Liver (tissue), 3 donors: ENCODE measurements around the gene LAMC3.

Source experiments
- FOXA1 ChIP-seq: IDR thresholded peaks from 2 replicates; pipeline ENCODE4 v1.6.1; 2016; ENCODE audit warnings: antibody characterized with exemption
- GABPA ChIP-seq, 2 donors: IDR thresholded peaks in 1 of 2; conservative IDR thresholded peaks in 1 of 2; 2 replicates each; pipeline ENCODE4 v1.6.1; 2016; ENCODE audit warnings: antibody characterized with exemption in 2 of 2, mild to moderate bottlenecking in 1 of 2, moderate library complexity in 1 of 2
- HNF4A ChIP-seq, 2 donors: conservative IDR thresholded peaks; 2 replicates each; pipeline ENCODE4 v1.6.1; 2016; ENCODE audit warnings: antibody characterized with exemption in 2 of 2, mild to moderate bottlenecking in 2 of 2
- JUND ChIP-seq, 2 donors: IDR thresholded peaks; 2 replicates each; pipeline ENCODE4 v1.6.1; 2016; ENCODE audit warnings: antibody characterized with exemption in 2 of 2
- NR2F2 ChIP-seq: IDR thresholded peaks from 2 replicates; pipeline ENCODE4 v1.6.1; 2016; ENCODE audit warnings: antibody characterized with exemption
- SP1 ChIP-seq: IDR thresholded peaks from 2 replicates; pipeline ENCODE4 v1.6.1; 2018; ENCODE audit warnings: antibody characterized with exemption, mild to moderate bottlenecking
- TAF1 ChIP-seq: conservative IDR thresholded peaks from 2 replicates; pipeline ENCODE4 v1.6.1; 2016; ENCODE audit warnings: antibody characterized with exemption, mild to moderate bottlenecking
- ZBTB33 ChIP-seq: IDR thresholded peaks from 2 replicates; pipeline ENCODE4 v1.6.1; 2016; ENCODE audit warnings: antibody characterized with exemption
- TF ChIP-seq, protein P1 (sequence below): IDR thresholded peaks from 2 replicates; pipeline ENCODE4 v1.6.1; 2016; ENCODE audit warnings: antibody characterized with exemption, mild to moderate bottlenecking
- TF ChIP-seq, protein P2 (sequence below): fragments of 150-350 bp; IDR thresholded peaks from 2 replicates; pipeline ENCODE4 v1.5.1; 2017; ENCODE audit warnings: improper control_type of control experiment, low read depth, low read length; ENCODE audit not compliant: missing input control
- TF ChIP-seq, protein P3 (sequence below): IDR thresholded peaks from 2 replicates; pipeline ENCODE4 v1.6.1; 2016; ENCODE audit warnings: antibody characterized with exemption
- donor health status: healthy.
- donor health status: healthy.

DNA sequence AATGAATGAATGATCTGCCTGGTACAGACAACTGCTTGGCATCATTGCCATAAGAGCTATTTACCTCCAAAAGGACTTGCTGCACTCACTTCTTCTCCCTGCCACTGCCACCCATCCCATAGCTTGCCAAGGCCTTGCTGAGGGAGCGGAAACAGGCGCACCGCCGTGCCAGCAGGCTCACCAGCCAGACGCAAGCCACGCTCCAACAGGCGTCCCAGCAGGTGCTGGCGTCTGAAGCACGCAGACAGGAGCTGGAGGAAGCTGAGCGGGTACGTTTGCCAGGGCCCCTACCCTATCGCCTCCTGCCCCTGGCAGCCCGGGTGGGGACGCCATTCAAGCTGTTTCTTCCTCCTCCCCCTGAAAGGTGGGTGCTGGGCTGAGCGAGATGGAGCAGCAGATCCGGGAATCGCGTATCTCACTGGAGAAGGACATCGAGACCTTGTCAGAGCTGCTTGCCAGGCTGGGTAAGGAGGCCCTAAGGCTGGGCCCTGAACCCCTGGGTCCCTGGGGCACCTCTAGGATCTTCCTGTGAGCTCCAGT lies 78.5 kb downstream of the LAMC3 start:
- TF ChIP-seq, protein P1, sequence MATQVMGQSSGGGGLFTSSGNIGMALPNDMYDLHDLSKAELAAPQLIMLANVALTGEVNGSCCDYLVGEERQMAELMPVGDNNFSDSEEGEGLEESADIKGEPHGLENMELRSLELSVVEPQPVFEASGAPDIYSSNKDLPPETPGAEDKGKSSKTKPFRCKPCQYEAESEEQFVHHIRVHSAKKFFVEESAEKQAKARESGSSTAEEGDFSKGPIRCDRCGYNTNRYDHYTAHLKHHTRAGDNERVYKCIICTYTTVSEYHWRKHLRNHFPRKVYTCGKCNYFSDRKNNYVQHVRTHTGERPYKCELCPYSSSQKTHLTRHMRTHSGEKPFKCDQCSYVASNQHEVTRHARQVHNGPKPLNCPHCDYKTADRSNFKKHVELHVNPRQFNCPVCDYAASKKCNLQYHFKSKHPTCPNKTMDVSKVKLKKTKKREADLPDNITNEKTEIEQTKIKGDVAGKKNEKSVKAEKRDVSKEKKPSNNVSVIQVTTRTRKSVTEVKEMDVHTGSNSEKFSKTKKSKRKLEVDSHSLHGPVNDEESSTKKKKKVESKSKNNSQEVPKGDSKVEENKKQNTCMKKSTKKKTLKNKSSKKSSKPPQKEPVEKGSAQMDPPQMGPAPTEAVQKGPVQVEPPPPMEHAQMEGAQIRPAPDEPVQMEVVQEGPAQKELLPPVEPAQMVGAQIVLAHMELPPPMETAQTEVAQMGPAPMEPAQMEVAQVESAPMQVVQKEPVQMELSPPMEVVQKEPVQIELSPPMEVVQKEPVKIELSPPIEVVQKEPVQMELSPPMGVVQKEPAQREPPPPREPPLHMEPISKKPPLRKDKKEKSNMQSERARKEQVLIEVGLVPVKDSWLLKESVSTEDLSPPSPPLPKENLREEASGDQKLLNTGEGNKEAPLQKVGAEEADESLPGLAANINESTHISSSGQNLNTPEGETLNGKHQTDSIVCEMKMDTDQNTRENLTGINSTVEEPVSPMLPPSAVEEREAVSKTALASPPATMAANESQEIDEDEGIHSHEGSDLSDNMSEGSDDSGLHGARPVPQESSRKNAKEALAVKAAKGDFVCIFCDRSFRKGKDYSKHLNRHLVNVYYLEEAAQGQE, result no peak
- TF ChIP-seq, protein P2, sequence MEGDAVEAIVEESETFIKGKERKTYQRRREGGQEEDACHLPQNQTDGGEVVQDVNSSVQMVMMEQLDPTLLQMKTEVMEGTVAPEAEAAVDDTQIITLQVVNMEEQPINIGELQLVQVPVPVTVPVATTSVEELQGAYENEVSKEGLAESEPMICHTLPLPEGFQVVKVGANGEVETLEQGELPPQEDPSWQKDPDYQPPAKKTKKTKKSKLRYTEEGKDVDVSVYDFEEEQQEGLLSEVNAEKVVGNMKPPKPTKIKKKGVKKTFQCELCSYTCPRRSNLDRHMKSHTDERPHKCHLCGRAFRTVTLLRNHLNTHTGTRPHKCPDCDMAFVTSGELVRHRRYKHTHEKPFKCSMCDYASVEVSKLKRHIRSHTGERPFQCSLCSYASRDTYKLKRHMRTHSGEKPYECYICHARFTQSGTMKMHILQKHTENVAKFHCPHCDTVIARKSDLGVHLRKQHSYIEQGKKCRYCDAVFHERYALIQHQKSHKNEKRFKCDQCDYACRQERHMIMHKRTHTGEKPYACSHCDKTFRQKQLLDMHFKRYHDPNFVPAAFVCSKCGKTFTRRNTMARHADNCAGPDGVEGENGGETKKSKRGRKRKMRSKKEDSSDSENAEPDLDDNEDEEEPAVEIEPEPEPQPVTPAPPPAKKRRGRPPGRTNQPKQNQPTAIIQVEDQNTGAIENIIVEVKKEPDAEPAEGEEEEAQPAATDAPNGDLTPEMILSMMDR, result no peak
- TF ChIP-seq SP1 (no peak), HNF4A (conservative IDR thresholded peaks at IDR 0.05) (no peak), GABPA (IDR thresholded peaks at IDR 0.05 in 1 of 2, conservative IDR thresholded peaks at IDR 0.05 in 1 of 2) (no peak), JUND (IDR thresholded peaks at IDR 0.05) (no peak), ZBTB33 (no peak), TAF1 (no peak), FOXA1 (no peak), NR2F2 (no peak)
- TF ChIP-seq, protein P3, sequence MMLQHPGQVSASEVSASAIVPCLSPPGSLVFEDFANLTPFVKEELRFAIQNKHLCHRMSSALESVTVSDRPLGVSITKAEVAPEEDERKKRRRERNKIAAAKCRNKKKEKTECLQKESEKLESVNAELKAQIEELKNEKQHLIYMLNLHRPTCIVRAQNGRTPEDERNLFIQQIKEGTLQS, result no peak
